ENCODE data around the gene TES.

Gene TES

GRCh38 chr7:116170180-116170579 lies 40.2 kb upstream of the TES start:
- Histone ChIP-seq H3K4me3 (replicated peaks; ENCODE audit: insufficient read depth, low read length) (no peak overlapping the region), H3K27ac (replicated peaks) (no peak overlapping the region), H3K27me3 (ENCODE audit: insufficient read depth, poor library complexity, severe bottlenecking) (no peaks in the 10 kb centered on the region)
- TF ChIP-seq CTCF (IDR thresholded peaks at IDR 0.05; ENCODE audit: insufficient read depth, low read length) (no peak), REST (IDR thresholded peaks at IDR 0.05; ENCODE audit: insufficient replicate concordance, low read depth) (no peak), POLR2AphosphoS5 (IDR thresholded peaks at IDR 0.05; ENCODE audit: low read depth) (no peak), SPI1 (IDR thresholded peaks at IDR 0.05; ENCODE audit: borderline replicate concordance, low read depth) (no peak), GABPA (IDR thresholded peaks at IDR 0.05; ENCODE audit: low read depth) (no peak)
- DNase-seq (ENCODE audit: low read depth in 1 of 2, low spot score in 1 of 2) = no peak

GRCh38 chr7:116171094-116171493 lies 39.2 kb upstream of the TES start:
- TF ChIP-seq GABPA (IDR thresholded peaks at IDR 0.05; ENCODE audit: low read depth) (no peak), REST (IDR thresholded peaks at IDR 0.05; ENCODE audit: insufficient replicate concordance, low read depth) (no peak), CTCF (IDR thresholded peaks at IDR 0.05; ENCODE audit: insufficient read depth, low read length) (no peak), POLR2AphosphoS5 (IDR thresholded peaks at IDR 0.05; ENCODE audit: low read depth) (no peak), SPI1 (IDR thresholded peaks at IDR 0.05; ENCODE audit: borderline replicate concordance, low read depth) (no peak)
- Histone ChIP-seq H3K4me3 (replicated peaks; ENCODE audit: insufficient read depth, low read length) (no peak overlapping the region), H3K27ac (replicated peaks) (no peak overlapping the region), H3K27me3 (ENCODE audit: insufficient read depth, poor library complexity, severe bottlenecking) (no peaks in the 10 kb centered on the region)
- DNase-seq (ENCODE audit: low read depth in 1 of 2, low spot score in 1 of 2) = no peak

- DNase-seq (ENCODE audit: low read depth in 1 of 2, low spot score in 1 of 2) = no peak
- no peak for TF ChIP-seq POLR2AphosphoS5 (IDR thresholded peaks at IDR 0.05; ENCODE audit: low read depth)
- TF ChIP-seq SPI1 (IDR thresholded peaks at IDR 0.05; ENCODE audit: borderline replicate concordance, low read depth) = no peak
- no peak for TF ChIP-seq CTCF (IDR thresholded peaks at IDR 0.05; ENCODE audit: insufficient read depth, low read length)
- TF ChIP-seq GABPA (IDR thresholded peaks at IDR 0.05; ENCODE audit: low read depth) = no peak
- no peak for TF ChIP-seq REST (IDR thresholded peaks at IDR 0.05; ENCODE audit: insufficient replicate concordance, low read depth)
- H3K27ac ChIP-seq (replicated peaks) = no peak overlapping the region
- H3K27me3 ChIP-seq (ENCODE audit: insufficient read depth, poor library complexity, severe bottlenecking) = no peaks in the 10 kb centered on the region
- H3K4me3 ChIP-seq (replicated peaks; ENCODE audit: insufficient read depth, low read length) = no peak overlapping the region
Measured at GRCh38 chr7:116172353-116172752, 38.0 kb upstream of the TES start.
